ENCODE measurements around the gene IGF1R.

Gene IGF1R

GRCh38 chr15:99009741-99010330 lies 361.5 kb downstream of the IGF1R start:
- no peak for DNase-seq
- Mint-ChIP-seq H3K36me3 (ENCODE audit: insufficient read depth) (no peaks in the 10 kb centered on the region), H3K27ac (no peak overlapping the region), H3K4me1 (ENCODE audit: low read depth in 2 of 2) (no peaks in the 10 kb centered on the region), H3K27me3 (peaks cover 4 to 29% of the 10 kb centered on the region in 2 donors), H3K9me3 (no peaks in the 10 kb centered on the region), H3K4me3 (no peak overlapping the region)
- no peak for ATAC-seq (replicated peaks)

GRCh38 chr15:99010768-99011167 lies 362.4 kb downstream of the IGF1R start:
- ATAC-seq (replicated peaks): no peak
- no peaks in the 10 kb centered on the region for H3K36me3 Mint-ChIP-seq (ENCODE audit: insufficient read depth)
- H3K27ac Mint-ChIP-seq: no peak overlapping the region
- H3K27me3 Mint-ChIP-seq: peaks cover 5 to 33% of the 10 kb centered on the region in 2 donors
- H3K4me3 Mint-ChIP-seq: no peak overlapping the region
- H3K4me1 Mint-ChIP-seq (ENCODE audit: low read depth in 2 of 2): no peaks in the 10 kb centered on the region
- no peak for DNase-seq
- H3K9me3 Mint-ChIP-seq: no peaks in the 10 kb centered on the region

Data from effector memory CD8-positive, alpha-beta T cell (primary cell).